ENCODE results near the gene ARHGAP9.

GRCh38 chr12:57498571-57498970 is 18.9 kb upstream of the ARHGAP9 start:
- TF ChIP-seq, protein P1, sequence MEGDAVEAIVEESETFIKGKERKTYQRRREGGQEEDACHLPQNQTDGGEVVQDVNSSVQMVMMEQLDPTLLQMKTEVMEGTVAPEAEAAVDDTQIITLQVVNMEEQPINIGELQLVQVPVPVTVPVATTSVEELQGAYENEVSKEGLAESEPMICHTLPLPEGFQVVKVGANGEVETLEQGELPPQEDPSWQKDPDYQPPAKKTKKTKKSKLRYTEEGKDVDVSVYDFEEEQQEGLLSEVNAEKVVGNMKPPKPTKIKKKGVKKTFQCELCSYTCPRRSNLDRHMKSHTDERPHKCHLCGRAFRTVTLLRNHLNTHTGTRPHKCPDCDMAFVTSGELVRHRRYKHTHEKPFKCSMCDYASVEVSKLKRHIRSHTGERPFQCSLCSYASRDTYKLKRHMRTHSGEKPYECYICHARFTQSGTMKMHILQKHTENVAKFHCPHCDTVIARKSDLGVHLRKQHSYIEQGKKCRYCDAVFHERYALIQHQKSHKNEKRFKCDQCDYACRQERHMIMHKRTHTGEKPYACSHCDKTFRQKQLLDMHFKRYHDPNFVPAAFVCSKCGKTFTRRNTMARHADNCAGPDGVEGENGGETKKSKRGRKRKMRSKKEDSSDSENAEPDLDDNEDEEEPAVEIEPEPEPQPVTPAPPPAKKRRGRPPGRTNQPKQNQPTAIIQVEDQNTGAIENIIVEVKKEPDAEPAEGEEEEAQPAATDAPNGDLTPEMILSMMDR (conservative IDR thresholded peaks at IDR 0.05; ENCODE audit: low read depth, low read length): no peak
- TF ChIP-seq POLR2A (IDR thresholded peaks at IDR 0.05; ENCODE audit: low read depth, low read length) (no peak), CEBPB (IDR thresholded peaks at IDR 0.05; ENCODE audit: low read depth, low read length) (no peak), MAFK (IDR thresholded peaks at IDR 0.05; ENCODE audit: low read depth, low read length) (no peak), RFX5 (IDR thresholded peaks at IDR 0.05; ENCODE audit: low read depth, low read length) (no peak), MXI1 (IDR thresholded peaks at IDR 0.05; ENCODE audit: borderline replicate concordance, low read depth, low read length) (no peak), RCOR1 (IDR thresholded peaks at IDR 0.05; ENCODE audit: insufficient replicate concordance, low read length) (no peak), CHD1 (IDR thresholded peaks at IDR 0.05; ENCODE audit: low read depth, low read length) (no peak), RAD21 (IDR thresholded peaks at IDR 0.05; ENCODE audit: low read length) (no peak), BHLHE40 (IDR thresholded peaks at IDR 0.05; ENCODE audit: low read depth, low read length) (no peak)
